Middle frontal gyrus (tissue), 1 donor: Measurements from ENCODE around the gene GLYATL1B.
"Not testable (repeated sequence)": the region's sequence is repeated elsewhere in the genome, so short reads cannot be mapped to it uniquely, and the experiment has no call there.

Source experiments
- DNase-seq: peaks from one replicate; pipeline ENCODE4 v3.0.0-alpha.2; 2015; ENCODE audit warnings: low spot score; ENCODE audit errors: extremely low spot score

The GLYATL1B gene

DNA sequence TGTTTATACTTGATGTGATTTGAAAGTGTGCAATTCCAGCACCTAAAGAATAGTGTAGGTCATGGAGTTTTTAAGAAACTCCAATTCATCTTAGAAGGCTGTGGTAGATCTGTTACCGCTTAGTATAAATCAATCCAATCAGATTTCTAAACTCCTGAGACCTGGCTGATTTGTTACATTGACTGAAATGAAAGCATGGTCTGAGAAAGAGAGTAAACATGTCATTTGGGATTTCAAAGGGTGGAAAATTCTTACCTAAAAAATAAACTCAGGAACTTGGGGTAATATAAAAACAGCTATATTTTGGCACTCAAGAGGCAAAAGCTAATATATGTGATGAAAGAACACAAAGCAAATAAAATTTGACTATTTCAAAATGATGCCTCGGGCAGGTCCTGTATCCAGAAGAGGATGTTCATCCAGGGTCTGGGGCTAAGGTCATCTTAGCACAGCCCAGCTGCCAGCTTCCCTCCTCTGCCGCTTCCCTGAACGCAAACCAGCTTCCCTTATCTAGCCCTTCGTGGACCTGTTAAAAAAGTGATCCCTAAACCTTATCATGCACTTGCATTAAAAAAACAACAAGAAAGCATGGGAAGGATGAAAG is 10.0 kb downstream of the GLYATL1B start:
- not testable (repeated sequence) for DNase-seq

DNA sequence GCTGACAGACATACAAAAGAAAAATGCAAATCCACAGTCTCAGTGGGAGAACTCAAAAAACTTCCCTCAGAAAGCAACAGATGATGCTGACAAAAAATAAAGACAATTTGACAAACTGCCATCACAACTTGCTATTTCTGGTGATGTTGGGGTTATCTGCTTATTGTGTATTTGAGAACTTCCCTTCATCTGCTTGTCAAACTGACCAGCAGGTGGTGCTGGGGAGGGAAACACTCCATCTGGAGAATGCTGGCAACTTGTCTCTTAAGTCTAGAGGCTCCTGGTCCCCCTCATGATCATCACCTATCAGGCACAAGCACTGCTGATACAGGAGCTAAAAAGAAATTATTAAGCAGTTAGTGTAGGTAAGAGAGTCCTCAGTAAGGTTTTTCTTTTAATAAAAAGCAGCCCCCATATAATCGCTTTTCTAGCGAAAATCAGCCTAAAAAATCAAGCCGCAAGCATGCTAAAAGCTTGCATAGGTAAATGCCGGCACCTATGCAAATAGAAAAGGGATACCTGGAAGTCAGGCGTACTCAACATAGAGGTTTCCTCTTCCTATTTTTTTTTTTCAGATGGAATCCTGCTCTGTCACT is 11.1 kb downstream of the GLYATL1B start:
- DNase-seq, result no peak

DNA sequence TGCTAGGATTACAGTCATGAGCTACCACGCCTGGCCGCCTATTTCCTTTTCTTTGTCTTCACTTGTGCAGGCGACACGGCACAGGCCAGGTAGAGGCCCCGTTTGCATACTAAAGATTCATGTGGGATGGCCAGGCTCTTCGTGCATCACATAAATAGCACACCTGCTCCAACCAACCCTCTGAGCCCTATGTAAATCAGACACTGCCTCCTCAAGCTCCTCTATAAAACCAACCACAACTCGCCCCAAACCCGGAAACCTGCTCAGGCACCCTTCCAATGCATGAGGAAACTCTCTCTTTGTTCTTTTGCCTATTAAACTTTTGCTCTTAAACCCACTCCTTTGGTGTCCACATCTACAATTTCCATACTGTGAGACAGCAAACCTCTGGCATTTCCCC is 11.8 kb downstream of the GLYATL1B start:
- not testable (repeated sequence) for DNase-seq

DNA sequence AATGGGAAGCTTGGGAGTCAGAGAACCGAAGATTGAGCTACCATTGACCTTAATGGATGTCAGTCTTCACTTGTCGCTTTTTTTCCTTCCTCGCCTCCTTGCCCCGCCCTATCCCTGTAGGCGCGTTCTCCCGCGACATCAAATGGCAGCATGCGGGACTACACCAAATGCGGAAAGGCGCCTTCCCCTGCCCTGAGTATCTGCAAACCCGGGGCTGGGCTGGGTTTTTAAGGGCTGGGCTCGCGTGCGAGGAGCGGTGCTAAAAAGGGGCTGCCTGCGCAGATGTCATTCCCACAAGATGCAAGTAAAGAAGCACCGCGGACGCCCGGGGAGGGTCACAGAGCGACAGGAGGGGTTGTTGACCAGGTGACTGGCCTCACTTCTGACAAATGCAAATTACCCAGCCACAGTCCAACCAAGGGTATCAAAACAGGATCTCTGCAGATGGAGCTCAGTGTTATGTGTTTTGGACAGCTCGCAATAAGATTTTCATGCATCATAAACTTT is 16.2 kb downstream of the GLYATL1B start:
- DNase-seq, result no peak

DNA sequence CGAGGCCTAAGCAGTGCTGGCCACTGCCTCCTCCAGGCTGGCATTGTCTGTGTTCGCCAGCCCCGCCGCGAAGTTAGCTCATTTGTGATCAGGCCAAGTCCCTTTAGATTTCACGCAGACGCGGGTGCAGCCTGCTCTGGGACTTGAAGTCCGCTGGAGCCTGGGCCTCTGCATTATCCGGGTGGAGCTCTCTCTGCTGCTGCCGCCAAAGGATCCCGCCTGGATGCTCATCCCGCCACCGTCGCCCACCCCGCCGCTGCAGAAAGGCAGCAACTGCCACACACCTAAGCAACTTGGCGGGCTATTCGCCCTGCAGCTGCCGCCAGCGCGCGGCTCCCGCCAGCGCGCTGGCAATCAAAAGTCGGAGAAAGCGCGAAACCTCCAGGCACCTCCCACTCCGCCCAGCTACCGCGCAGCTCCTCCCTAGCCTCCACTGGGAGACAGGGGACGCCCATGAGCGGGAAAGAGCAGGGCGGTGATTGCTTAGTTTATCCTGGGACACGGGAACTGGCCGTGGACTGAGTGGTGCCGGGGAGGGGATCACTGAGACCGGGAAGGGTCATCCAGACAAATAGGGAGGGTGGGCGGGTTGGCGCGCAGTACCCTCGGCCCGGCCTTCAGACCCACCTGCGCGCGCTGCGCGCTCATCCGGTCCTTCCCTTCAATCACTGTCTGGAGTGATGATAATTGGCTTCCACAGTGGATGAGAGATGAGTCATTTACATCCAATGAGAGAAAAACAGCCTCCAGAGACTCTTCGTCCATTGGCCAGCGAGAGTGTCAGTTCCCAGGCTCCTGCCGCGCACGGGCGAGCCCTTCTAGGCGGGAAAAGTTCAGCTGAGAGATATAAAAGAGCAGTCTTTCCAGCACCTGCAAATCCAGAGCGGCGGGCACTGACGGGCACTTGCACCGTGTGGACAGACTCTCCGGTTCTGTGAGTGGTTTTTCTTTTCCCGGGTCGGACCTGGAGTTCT is 20.5 kb downstream of the GLYATL1B start, which contains the start of gene FAM111B:
TSS of gene FAM111B (plus strand) at position 875 of the 974 bp plus-strand sequence. CDS start 2,389 bp downstream, outside the sequence.
- peak; percentile 80 for DNase-seq

DNA sequence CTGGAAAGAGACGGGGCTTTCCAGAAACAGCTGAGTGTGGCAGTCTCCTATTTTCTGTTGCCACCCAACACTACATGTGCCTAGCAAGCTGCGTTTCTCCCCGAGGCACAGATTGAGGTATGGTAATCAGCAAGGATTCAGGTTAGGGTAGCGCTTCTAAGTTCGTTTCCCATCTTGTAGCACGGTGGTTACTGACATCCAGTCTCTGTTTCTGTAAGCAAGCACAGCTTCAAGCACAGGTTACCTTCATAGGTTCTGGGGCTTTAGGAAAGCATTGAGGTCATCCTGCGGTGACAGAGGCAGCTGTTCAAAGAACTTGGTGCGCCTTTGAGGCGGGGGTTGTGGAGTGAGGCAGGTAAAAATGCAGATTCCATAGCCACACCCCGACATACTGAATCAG is 21.6 kb downstream of the GLYATL1B start:
- not testable (repeated sequence) for DNase-seq

DNA sequence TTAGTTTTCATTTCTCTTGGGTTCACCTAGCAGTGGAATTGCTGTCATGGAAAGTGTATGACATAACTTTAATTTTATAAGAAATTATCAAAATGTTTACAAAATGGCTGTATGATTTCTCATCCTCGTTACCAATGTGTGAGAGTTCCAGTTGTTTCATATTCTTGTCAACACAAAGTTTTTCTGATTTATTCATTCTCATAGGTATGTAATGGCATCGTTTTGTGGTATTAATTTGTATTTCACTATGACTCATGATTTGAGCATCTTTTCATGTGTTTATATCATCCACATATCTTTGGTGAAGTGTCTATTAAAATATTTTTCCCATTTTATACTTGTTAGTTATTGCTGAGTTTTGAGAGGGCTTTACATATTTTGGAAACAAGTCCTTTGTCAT is 26.4 kb downstream of the GLYATL1B start:
- DNase-seq, result no peak

DNA sequence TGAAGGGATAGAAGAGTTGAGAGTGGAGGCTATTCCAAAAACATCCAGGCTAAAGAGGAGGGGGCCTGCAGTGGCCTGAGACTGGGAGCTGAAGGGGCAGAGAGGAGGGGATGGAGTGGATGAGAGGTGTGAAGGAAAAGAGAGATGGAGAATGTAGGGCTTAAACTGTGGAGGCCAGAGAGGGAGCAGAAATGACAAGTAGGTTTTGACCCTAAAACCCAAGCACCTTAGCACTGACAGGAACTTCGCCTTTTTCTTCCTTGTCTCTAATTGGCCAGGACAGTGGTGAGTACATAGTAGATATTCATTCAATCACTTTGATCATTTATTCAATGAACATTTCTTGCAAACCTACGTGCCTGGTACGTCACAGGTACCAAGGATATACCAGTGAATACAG is 28.2 kb downstream of the GLYATL1B start:
- DNase-seq, result no peak

DNA sequence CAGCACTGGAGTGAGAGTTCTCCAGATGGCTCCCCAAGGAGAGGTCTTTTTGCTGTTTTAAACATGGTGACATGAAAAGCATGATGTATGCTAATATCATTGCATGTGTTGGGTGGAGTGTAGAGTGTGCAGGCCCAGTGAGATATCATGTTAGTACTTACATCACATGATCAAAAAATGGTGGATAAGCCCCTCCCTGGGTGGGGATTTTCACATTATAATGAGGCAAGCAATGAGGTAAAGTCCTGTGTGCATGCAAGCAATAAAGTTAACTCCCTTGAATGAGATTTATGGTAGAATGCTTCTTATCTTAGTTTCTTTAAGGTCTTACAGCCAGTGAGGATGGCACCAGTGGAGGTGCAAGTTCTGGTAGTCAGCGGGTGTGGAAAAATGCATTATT is 29.4 kb downstream of the GLYATL1B start:
- no peak for DNase-seq

DNA sequence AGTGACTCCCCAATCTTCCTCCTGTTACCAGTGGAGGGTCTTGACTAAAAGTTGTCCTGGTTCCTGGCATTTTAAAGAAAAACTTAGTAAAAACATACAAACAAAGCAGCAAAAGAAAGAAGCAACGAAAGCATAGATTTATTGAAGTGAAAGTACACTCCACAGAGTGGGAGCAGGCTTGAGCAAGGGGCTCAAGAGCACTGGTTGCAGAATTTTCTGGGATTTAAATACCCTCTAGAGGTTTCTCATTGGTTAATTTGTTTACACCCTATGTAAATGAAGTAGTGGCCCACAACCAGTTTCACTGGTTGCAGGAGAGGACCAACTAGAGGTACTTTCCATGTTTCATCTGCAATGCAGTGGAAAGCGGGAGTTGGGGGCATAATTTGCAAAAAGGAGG is 31.7 kb downstream of the GLYATL1B start:
- DNase-seq, result no peak

DNA sequence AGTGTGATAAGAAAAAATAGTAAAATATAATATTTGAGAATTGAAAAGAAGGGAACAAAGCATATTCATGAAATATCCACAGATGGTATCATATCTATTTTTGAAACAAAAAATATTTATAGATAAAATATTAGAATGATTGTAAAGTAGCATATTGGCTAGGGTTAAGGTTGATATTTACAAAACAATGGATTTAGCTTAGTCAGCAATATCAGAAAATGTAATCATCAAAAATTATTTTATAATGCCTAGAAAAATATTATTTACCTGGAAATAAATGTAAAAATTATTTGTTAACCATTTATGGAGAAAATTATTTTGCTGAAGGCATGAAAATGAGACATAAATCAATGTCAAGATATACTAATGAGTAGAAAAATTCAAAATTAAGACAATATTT is 33.7 kb downstream of the GLYATL1B start:
- DNase-seq, result no peak

DNA sequence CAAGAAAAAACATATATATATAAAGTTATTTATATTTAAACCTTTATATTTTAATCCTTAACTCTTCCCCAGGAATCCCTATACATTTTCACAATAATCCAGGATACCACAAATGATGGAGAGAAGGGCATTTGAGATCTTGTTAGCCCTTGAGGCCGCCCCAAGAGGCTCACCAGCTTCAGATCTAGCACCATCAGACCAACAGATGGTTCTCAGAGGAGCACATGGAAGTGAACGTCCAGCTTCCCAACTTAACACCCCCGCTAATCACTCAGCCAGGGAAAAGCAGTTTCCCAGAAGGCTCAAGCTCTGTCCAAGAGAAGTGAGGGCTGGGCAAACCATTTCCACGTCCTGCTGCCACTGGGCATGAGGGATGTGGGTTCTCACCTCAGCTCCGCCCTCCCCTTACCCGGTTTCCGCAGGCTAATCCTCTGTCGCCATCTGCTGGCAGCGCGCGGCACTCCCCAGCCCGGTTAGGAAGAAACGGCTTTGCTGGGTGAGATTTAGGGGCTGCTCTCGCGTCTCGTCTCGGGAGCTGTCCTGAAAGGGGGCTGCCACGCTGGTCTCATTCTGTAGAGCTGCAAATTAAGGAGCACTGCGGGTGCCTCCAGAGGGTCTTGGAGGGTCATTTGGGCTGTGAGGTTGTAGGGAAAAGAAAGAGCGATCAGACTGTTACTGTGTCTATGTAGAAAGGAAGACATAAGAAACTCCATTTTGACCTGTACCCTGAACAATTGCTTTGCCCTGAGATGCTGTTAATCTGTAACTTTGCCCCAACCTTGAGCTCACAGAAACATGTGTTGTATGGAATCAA is 49.7 kb downstream of the GLYATL1B start:
- peak; percentile 46 for DNase-seq

DNA sequence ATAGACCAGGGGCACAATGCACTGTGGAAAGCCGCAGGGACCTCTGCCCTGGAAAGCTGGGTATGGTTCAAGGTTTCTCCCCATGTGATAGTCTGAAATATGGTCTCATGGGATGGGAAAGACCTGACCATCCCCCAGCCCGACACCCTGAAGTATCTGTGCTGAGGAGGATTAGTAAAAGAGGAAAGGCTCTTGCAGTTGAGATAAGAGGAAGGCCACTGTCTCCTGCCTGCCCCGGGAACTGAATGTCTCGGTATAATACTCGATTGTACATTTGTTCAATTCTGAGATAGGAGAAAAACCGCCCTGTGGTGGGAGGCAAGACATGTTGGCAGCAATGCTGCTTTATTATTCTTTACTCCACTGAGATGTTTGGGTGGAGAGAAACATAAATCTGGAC is 50.4 kb downstream of the GLYATL1B start:
- not testable (repeated sequence) for DNase-seq

DNA sequence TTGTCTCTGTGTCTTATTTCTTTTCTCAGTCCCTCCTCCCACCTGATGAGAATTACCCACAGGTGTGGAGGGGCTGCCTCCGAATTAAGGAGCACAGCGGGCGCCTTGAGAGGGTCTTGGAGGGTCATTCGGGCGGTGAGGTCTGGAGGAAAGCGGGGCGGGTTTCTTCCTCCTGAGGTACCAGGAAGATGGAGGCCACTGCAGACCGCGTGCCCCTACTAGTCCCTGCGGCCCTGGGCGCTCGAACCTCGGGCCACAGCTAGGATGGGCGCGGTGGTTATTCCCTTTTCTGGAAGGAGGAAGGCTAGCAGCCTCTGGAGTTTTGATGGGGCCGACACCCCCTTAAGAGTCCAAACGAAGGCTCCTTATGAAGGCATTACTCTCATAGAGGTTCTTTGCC is 51.1 kb downstream of the GLYATL1B start:
- DNase-seq, result no peak

DNA sequence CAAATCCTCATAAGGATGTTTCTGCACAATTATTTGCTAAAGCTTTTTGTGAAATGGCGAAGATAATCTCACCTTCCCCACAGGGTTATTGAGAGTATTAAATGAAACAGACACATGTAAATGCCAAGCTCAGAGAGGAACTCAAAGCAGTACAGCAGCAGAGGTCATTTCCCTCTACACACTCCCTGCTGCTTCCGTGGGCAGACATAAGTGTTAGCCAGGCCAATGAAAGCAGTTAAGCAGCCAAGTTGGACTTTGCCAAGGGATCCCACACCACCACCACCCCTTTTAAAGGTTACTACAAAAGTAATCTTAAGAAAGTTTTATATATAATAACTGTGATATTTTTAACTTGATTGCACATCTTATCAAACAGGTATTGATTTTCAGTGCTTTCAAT is 52.5 kb downstream of the GLYATL1B start:
- no peak for DNase-seq

DNA sequence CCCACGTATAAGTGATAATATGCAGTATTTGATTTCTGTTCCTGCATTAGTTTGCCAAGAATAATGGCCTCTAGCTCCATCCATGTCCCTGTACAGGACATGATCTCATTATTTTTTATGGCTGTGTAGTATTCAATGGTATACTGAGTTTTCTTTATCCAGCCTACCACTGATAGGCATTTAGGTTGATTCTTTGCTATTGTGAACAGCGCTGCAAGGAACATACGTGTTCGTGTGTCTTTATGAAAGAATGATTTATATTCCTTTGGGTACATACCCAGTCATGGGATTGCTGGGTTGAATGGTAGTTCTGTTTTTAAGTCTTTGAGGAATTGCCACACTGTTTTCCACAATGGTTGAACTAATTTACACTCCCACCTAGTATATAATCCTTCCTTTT is 55.1 kb downstream of the GLYATL1B start:
- DNase-seq, result no peak

DNA sequence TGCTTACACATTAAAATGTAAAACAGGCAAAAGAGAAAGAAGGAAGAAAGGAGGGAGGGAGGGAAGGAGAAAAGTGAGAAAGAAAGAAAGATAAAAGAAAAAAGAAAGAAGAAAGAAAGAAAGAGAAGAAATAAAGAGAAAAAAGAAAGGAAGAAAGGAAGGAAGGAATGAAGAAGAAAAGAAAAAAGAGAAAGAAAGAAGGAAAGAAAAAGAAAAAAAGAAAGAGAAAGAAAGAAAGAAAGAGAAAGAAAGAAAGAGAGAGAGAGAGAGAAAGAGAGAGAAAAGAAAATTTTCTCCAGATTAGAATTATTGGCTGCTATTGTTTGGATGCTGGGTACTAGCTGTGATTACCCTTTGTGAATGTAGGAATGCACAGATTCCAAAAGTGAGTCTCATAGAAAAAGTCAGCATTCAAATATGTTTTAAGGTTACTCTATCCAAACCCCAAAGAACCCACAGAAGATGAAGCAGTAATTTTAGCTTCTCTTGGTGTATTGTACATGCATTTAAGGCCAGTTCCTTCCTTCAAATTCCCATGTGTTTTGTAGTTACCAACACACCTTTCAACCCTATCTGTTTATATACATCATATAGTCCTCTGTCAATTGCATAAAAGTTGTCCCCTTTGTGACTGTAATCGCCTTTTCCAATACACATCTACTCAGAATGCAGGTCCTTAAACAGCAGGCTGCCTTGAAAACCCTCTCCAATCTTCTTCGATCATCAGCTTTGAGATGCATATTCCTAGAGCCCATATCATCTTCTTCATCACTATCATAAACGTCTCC is 55.8 kb downstream of the GLYATL1B start:
- no peak for DNase-seq

DNA sequence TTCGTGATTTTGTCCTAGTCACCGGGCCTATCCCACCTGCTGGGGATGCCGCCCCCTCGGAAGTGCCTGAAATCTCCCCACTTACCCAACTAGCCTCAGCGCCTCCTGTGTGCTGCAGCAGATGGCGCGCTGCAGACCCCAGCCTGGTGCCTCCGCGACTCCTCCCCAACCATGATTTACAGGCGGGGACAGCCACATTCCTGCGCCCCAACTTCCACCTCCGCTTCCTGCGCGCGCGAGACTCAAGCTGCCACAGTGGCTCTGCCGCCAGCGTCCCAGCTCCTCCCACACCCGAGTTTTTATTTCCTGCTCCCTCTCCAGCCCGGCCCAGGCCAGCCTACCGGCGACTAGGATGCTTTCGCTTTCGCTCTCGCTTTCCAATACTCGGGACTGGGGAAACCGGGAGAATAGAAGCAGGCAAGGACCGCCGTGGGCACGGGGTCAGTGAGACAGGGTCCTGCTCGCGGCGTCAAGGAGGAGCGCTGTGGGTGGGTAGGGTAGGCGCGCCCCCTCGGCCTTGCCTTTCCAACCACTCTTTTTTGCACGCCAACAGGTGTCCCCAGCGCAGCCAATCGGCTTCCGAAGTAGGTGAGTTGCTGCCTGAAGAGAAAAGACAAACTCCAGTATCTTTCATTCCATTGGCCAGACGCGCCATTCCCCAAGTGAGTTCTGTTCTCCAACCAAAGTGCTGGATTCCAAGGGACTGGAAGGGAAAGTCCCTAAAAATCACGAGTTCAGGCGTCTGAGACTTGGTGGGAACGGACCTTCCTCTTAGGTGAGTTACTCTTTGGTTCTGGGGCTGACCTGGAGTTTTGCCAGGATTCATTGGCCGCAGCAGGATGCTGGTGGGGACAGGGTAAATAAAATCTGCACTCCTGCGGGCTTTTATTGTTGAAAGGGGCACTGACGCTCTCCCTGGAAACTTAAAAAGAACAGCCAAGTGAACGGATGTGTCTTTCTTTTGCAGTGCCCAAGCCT is 56.7 kb downstream of the GLYATL1B start, which contains the start of gene FAM111A:
TSS of gene FAM111A (plus strand) at position 327 of the 978 bp plus-strand sequence. CDS start 6,017 bp downstream, outside the sequence.
- DNase-seq, result peak; percentile 28

DNA sequence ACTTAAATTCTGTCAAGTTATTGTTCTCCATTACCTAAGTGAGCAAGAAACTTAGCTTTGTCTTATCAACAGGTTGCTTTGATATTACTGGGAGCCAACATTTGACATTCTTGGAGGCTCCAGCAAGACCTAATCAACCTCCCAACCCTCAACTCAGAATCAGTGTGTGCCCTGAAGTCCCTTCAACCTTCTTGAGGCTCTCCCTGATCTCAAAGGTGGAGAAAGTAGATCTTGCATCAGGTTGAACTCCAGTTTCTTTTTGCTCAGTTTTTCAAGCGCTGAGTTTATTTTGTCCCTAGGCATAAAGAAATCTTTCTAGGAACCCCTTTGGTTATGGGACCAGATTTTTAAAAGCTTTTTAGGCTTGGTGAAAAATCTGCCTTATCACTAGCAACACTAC is 58.0 kb downstream of the GLYATL1B start:
- no peak for DNase-seq
